HG03060 (cell line): ENCODE measurements around the gene RPS6KA2.

Source experiments
- ATAC-seq: cut with Tn5 transposase; IDR thresholded peaks from one replicate; pipeline ENCODE4 v1.9.1; 2021; ENCODE audit warnings: low read depth, moderate number of reproducible peaks; ENCODE audit not compliant: unreplicated experiment

RPS6KA2 gene

DNA sequence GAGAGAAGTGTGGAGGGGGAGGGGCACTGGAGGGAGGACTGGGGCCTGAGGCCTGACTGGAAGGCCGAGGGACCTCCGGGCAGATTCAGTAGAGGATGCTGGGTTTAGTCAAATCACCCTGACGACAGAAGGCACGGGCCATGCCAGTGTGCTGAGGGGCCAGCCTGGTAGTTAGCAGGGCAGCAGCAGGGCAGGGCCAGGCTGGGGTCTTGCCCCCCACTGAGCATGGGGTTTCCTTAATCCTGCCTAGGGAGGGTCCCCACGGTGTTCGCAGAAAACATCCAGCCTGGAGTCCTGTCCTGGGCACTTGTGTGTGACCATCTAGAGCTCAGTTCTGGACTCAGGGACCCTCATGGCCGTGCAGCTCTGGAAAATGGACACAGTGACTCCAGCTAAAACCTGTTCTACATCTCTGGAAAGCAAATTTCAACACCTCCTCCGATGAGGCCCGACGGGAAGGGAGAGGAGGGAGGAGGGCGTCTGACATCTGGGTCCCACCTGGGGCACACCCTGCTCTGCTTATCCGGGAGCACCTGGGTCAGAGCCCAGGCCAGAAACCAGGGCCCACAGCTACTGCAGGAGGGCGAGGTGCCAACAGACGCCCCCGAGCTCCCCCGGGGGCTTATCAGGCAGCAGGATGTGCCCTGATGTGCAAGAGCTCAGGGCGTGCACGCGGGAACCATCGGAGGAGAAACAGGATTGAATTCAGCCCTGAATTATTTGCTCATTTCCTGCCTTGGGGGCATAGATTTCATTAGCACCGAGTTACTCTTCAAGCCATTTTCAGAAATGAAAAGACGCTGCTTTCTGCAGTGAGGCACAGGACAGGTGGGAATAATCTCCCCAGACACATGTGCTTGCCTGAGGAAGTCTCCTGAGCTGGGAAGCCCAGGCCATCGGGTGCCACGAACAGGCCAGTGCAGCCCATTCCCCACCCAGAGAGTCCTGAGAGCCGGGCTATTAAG, 166.3 kb downstream of the RPS6KA2 start:
- no peak for ATAC-seq

DNA sequence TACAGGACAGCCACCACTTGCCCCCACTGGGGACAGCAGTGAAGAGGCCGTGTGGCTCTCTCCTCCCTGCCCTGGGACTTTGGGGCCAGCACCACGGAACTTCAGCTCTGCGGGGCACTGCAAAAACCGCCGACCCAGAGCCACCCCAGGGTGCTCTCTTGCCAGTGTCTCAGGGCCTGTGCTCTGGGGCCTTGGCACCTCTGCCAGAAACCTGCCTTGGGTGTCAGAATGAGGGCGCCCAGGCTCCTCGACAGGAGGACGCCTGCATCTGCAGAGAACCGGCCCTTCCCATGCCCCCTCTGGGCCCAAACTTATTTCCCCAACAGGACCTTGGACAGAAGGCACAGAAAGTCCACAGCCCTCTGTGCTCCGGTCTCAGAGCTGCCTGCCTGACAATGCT, 167.1 kb downstream of the RPS6KA2 start:
- ATAC-seq = no peak

DNA sequence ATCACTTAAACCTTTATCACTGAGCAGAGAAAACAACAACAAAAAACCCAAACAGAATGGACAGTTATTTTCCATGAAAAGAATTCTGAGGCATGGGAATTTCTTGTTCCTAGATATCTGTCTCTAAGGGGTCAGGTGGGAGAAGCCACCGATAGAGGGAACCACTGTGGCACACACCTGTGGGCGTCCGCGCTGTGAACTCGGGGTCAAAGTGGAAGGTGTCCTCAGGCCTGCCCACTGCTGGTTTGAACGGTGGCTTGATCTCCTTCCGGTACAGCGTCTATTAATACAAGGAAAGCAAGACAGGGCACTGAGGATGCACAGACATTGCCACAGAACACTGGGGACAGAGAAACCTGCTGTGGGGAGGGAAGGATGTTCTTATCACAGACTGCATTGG, 167.8 kb downstream of the RPS6KA2 start:
- ATAC-seq = no peak

DNA sequence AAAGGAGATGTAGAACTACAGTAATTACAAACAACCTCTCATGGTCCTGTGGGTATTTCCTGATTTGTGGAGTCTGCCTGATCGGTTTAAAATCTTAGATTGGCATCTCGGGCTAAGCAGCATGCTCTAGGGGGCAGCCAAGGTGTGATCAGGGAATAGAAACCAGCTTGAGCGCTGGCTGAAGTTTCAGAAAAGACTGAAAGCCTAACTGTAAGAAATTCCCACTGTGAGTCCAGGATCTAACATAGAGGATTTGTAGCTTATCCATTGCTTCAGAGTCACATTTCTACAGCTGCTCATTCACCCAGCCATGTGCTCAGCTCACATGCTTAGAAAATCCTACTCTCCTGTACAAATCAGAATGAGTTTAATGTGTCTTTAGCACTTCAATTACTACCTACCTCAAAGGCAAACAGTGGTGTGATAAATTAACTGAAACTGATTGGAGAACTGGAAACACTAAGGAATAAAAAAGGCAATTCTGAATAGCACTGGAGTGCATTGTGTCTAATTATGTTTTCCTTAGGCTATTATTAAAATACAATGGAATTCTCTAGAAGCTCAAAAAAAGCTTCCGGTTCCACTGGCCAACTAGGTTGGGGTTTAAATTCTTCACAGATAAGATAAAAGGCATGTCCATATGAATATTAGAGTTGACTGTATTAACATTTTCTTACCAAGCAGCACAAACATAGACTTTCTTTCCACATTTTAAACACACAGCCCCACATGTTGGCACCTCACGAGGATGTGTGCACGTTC, 170.5 kb downstream of the RPS6KA2 start:
- no peak for ATAC-seq

DNA sequence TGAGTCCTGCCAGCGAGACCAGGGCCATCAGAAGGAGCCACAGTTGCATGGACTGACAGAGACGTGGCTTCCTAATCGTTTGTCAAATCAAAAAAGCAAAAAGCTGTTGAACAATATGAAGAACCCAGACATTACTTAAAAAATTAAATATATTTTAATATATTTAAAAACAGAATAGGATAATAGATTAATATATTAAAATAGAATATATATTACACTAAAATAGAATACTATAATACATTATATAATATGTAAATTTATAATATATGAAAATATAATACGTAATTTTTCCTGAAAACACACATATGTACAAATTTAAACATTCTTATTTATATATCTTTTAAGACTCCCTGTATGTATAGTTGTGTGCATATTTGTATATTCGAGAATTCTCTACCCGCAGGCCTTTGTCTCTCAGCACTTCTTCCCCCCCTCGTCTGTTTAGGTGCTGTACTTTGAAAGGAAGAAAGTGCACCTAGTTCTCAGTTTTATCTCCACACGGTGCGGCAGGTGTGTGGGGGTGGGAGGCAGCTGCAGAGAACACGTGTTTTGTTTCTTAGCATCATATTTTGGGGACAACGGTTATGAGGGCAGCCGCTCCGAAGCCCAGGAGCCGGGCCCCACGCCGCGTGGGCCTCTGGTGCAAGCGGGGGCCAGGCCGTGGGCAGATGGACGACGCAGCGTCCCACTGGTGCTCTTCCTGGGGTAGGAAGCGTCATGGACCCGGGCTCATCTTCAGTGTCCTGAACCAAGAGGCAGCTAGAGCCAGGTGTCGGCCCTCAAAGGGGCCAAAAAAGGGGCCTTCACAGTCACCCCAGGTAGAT, 172.1 kb downstream of the RPS6KA2 start:
- no peak for ATAC-seq

DNA sequence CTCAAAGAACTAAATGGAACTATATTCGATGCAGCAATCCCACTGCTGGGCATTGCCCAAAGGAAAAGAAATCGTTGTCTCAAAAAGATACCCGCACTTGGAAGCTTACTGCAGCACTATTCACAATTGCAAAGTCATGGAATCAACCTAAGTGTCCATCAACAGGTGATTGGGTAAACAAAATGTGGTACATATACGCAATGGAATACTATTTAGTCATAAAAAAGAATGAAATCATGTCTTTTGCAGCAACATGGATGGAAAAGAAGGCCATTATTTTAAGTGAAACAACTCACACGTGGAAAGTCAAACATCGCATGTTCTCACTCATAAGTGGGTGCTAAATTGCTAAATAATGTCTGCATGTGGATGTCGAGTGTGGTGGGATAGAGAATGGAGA, 173.4 kb downstream of the RPS6KA2 start:
- no peak for ATAC-seq

DNA sequence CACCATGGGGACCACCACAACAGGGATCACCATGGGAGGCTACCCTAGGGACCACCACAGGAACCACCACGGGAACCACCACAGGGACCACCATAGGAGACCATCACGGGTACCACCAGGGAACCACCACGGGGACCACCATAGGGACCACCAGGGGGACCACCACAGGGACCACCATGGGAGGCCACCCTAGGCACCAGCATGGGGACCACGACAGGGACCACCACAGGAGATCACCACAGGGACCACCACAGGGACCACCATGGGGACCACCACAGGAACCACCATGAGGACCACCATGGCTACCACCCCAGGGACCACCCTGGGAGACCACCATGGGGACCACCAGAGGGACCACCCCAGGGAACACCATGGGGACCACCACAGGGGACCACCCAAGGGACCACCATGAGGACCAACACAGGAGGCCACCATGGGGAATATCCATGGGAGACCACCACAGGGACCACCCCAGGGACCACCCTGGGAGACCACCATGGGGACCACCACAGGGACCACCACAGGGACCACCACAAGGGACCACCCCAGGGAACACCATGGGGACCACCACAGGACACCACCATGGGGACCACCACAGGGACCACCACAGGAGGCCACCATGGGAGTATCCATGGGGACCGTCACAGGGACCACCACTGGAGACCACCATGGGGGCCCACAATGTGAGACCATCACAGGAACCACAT, 176.7 kb downstream of the RPS6KA2 start:
- no peak for ATAC-seq

DNA sequence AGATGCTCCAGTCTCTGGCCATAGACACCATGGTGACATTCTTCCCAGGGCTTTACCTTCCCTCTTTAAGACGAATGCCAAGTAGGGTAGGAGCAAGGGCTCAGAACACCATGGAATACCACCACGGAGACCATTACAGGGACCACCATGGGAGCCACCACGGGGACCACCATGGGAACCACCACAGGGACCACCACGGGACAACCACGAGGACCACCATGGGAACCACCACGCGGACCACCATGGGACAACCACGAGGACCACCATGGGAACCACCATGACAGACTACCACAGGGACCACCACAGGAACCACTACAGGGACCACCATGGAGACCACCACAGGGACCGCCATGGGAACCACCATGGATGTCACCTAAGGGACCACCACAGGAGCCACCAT, 177.4 kb downstream of the RPS6KA2 start:
- ATAC-seq = no peak

DNA sequence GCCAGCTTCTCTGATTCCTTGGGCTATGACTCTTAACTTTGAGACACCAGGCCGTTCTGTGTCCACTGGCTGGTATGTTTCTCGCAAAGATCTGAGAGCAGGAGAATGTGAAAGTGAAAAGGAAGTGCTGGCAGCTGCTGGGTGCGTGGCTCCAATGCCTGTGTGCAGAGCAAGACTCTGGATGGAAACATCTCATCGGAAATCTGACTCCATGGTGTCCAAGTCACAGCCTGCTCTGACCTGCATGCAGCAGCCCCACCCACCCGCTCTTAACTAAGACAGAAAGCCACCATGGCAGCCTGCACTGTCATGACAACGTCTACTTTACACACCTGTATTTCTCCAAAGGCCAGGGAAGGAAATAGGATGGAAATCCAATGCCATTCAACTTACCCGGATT, 178.0 kb downstream of the RPS6KA2 start:
- no peak for ATAC-seq

DNA sequence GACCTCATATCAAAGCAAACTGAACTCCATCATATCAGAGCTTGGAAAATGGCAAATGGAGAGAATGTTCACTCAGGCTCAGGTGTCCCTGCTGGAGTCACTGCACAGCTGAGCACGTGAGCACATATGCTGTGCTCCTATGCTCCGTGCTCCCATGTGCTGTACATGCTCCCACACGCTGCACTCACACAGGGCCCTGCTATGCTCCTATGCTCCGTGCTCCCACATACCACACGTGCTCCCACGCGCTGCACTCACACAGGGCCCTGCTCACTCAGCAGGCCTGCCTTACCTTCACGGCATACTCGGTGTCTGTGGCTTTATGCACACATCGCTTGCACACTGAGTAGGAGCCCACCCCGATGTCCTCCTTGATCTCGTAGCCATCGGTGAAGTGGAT, 178.6 kb downstream of the RPS6KA2 start:
- no peak for ATAC-seq

DNA sequence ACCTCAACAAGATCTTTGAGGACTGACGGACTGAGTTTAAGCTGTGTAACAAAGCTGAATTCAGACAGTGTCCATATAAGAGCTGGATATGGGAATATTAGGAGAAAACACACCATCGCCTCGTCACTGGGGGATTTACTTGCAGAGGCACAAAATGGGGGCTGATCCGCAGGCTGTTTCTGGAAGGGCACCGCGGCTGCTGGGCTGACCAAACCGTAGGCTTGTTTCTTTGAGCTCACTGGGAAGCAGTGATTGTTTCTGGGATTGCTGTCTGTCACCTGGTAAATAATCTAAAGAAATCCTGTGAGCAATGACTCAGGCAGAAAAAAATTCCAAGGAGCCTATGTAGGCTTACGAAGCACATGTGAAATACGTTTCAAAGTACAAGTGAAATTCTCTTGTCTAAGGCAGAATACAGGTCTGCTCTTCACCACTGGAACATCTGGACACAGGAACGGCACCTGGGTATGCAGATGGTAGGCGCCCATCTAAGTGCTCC, 180.4 kb downstream of the RPS6KA2 start:
- no peak for ATAC-seq

DNA sequence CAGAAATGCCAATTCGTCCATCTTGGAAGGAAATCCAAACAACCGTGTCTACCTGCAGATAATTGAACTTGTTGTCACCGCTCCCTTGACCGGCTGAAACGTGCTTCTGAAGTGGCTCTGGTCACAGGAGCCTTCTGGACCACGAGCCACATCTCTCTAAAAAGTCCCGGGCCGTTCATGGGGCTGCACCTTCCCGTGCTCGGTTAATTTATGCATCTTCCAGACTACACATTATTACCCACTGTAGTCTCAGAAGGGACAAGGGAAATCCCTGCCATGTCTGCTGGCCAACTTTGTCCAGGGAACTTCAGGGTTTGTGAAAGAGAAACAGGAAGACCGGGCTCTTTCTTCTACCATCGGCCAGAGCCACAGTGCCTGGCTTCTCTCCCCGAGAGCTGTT, 180.9 kb downstream of the RPS6KA2 start:
- no peak for ATAC-seq

DNA sequence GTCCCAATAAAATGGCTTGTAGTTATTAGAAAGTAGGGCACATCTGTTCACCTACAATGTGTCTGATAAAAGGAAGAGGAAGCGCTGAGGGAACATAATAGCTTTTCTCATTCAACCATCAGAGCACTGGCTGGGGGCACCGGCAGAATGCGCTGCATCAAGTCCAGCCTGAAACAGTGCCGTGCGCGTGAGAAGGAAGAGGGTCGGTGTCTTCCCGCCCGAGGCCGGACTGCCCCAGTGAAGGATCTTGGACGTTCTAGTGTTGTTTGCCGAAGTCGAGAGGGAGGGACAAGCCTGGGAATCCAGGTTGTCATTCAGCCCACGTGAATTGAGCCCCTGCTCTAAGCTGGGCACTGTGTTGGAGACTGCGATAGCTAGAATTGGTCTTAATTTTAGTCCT, 182.6 kb downstream of the RPS6KA2 start:
- ATAC-seq = no peak

DNA sequence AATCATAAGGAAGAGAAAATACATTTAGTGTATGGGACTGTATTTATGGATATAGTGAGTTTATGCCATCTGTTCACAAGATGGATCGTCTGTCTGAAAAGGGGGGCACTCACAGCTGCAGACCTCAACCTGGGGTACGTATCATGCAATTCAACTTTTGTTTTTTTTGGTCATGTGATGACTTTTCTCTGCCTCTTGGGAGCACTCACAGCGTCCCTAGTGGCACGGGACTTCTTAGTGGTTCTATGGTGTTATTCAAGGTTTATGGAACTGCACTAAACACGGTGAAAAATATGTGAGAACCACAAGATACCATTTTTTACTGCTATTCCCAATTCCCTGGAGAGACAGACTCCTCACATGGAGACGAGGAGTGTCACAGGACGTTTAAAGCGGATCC, 183.9 kb downstream of the RPS6KA2 start:
- no peak for ATAC-seq

DNA sequence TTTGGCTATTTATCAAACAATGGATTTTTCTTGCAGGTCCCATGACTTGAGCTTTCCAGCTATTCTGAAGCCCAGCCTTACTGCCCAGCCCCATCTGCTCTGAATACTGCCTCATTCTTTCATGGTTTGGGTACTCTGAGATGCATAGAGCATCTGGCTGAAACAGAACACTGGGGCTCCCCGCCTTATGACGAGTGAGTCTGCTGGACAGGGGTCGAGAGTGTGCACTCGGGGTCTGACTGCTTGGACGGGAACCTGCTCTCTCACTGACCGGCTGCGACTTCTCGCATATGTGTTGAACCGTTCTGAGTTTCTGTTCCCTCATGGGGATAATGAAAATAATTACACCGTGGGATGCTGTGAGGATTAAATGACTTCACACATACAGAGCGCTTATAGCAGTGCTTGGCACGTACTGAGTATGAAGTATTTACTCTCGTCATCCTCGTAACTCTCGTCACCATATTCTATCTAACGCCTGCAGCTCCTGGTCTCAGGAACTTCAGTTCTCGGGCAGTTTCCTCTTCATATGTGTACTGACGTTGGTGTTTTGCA, 184.8 kb downstream of the RPS6KA2 start:
- no peak for ATAC-seq

DNA sequence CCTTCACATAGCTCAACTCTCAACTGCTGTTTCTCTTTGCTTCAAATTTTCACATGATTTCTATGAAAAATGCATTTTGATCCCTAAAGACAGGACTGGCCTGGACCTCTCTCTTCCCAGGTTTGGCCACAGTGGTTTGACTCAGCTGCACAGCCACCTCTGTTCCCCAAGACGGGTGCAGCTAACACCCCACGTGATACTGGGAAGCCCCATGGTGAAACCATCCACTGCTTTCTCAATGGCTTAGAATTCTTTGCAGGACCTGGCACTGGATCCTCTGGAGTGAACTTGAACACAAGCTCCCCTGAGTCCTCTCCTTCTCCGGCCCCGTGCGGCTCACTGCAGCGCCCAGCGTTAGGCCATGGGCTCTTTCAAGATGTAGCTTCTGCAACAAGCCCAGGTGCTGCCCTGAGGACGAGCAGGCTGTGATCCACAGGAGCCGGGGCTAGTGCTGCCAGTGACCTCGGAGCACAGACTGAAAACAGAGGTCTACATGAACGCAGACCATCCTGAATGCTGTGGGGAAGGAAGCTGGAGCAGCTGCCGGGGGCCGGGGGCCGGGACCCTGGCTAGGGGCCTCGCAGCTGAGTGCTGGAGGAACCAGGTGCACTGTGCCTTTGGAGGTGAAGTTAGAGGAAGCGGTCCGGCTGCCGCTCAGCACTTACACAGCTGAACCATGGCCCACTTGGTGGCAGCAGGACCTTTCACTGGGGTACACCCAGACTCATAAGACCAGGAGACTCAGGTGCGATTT, 185.5 kb downstream of the RPS6KA2 start:
- ATAC-seq = no peak

DNA sequence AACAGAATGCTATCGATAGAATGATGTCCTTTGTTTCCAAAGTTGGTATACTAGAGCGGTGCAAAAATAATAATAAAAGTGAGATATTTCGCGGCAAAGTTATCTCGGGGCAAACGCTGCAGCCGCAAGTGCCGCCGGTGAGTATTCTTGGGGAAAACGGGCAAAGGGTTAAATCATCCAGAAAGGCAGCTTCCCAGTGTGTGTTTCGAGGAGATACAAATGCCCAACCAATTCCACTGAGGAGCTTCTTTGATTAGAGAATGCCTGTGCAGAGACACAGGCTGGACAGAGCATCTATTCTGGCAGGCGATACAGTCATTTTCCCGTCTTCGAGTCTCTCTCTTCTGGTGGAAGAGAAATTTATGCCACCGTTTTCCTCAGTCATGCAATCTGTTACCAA, 186.3 kb downstream of the RPS6KA2 start:
- no peak for ATAC-seq

DNA sequence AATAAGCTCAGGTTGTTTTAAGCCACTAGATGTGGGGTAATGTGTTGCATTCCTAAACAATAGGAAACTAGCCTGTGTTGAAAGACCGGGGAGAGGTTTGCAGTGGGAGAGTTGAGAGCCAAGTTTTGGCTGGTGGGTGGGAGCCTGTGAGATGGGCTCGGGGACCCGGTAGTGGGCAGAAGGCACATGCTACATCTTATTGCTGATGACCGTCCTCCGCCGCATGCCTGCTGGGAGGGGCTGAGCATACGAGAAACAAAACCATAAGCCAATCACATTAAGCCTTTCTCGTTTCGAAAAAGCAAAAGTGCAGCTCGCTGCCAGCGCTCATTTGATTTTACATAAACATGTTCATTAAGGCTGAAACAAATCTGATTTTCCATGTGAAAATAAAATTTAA, 186.9 kb downstream of the RPS6KA2 start:
- no peak for ATAC-seq
